Suprapubic skin (tissue), 4 donors: ENCODE measurements around the gene TMEM163. TPM values are rescaled to one million over a fixed set of nuclear protein-coding genes. Genes with fewer than 3 reads are reported as not detected.
"Not testable (repeated sequence)": the region's sequence is repeated elsewhere in the genome, so short reads cannot be mapped to it uniquely, and the experiment has no call there.

Experiments
- DNase-seq, 2 donors: peaks; one replicate each; pipeline ENCODE4 v3.0.0-alpha.2; 2019; ENCODE audit warnings: low spot score in 2 of 2
- H3K27ac ChIP-seq: fragments of 200-600 bp; sonication (generic); one replicate; pipeline ENCODE4 v1.5.1; 2019
- H3K27me3 ChIP-seq: fragments of 200-600 bp; sonication (generic); one replicate; pipeline ENCODE4 v1.5.1; 2019
- H3K36me3 ChIP-seq: fragments of 200-600 bp; sonication (generic); one replicate; pipeline ENCODE4 v1.5.1; 2019
- H3K4me1 ChIP-seq: fragments of 200-600 bp; sonication (generic); one replicate; pipeline ENCODE4 v1.5.1; 2019
- H3K4me3 ChIP-seq: fragments of 200-600 bp; sonication (generic); one replicate; pipeline ENCODE4 v1.5.1; 2019; ENCODE audit warnings: mild to moderate bottlenecking
- H3K9me3 ChIP-seq: fragments of 200-600 bp; sonication (generic); one replicate; pipeline ENCODE4 v1.5.1; 2019
- EP300 ChIP-seq: sonication (generic); formaldehyde crosslinking; IDR thresholded peaks from one replicate; pipeline ENCODE4 v1.6.1; 2017; ENCODE audit warnings: antibody characterized with exemption
- POLR2A ChIP-seq, 2 donors: fragments of 450-650 bp; IDR thresholded peaks; one replicate each; pipeline ENCODE4 v1.6.1; 2017; ENCODE audit warnings: antibody characterized with exemption in 2 of 2, mild to moderate bottlenecking in 2 of 2, moderate library complexity in 2 of 2
- POLR2AphosphoS5 ChIP-seq, 3 donors: sonication (generic); formaldehyde crosslinking; IDR thresholded peaks; one replicate each; pipeline ENCODE4 v1.6.1; 2017; ENCODE audit warnings: antibody characterized with exemption in 3 of 3
- WGBS: methylation state at CpG from one replicate; pipeline ENCODE4 v1.1.5; 2018; 5-methylcytosine and 5-hydroxymethylcytosine counted together
- total RNA-seq, 4 donors: library from RNA; depleted of rRNA; stranded (reverse); fragments of >200 nt; gene quantifications; one replicate each; pipeline ENCODE4 v1.1.0, GENCODE V29; 2016
- TF ChIP-seq, protein P1 (sequence below), 2 donors: fragments of 200-600 bp in 1 of 2; fragments of 450-650 bp in 1 of 2; sonication (generic) in 1 of 2; IDR thresholded peaks; one replicate each; pipeline ENCODE4 v1.5.1; 2016 to 2019; ENCODE audit warnings: antibody characterized with exemption in 2 of 2, mild to moderate bottlenecking in 1 of 2, moderate library complexity in 1 of 2

The TMEM163 gene
- total RNA-seq, 4 donors from 2014 or later, result 0.23 to 0.72 TPM; not detected in 2

DNA sequence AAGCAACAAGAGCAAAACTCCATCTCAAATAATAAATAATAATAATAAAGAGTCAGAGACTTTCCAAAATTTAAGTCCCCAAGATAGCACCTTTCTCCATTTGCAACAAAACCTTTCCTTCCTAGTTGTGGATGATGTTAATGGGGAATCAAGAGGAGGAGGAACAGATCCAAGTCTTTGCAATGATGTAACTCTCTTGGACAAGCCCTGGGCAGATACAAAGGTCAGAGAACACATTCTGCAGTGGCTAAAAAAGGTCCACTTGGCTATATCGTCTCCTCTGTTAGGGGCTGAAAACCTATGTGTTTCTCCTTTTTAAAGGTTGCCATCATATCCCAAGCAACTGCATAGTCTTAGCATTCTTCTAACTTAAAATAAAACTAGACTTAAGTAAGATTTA lies 151.1 kb downstream of the TMEM163 start:
- Histone ChIP-seq H3K27me3 (no peaks in the 10 kb centered on the region), H3K36me3 (no peaks in the 10 kb centered on the region), H3K27ac (no peak overlapping the region), H3K4me3 (no peak overlapping the region), H3K9me3 (no peaks in the 10 kb centered on the region), H3K4me1 (no peaks in the 10 kb centered on the region)
- 91% methylated on average over 1 of the region's 1 CpG for WGBS
- no peak for TF ChIP-seq POLR2A (IDR thresholded peaks at IDR 0.05)
- no peak for TF ChIP-seq POLR2AphosphoS5 (IDR thresholded peaks at IDR 0.05)
- TF ChIP-seq, protein P1, sequence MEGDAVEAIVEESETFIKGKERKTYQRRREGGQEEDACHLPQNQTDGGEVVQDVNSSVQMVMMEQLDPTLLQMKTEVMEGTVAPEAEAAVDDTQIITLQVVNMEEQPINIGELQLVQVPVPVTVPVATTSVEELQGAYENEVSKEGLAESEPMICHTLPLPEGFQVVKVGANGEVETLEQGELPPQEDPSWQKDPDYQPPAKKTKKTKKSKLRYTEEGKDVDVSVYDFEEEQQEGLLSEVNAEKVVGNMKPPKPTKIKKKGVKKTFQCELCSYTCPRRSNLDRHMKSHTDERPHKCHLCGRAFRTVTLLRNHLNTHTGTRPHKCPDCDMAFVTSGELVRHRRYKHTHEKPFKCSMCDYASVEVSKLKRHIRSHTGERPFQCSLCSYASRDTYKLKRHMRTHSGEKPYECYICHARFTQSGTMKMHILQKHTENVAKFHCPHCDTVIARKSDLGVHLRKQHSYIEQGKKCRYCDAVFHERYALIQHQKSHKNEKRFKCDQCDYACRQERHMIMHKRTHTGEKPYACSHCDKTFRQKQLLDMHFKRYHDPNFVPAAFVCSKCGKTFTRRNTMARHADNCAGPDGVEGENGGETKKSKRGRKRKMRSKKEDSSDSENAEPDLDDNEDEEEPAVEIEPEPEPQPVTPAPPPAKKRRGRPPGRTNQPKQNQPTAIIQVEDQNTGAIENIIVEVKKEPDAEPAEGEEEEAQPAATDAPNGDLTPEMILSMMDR (IDR thresholded peaks at IDR 0.05), result no peak
- TF ChIP-seq EP300, result no peak
- no peak for DNase-seq

DNA sequence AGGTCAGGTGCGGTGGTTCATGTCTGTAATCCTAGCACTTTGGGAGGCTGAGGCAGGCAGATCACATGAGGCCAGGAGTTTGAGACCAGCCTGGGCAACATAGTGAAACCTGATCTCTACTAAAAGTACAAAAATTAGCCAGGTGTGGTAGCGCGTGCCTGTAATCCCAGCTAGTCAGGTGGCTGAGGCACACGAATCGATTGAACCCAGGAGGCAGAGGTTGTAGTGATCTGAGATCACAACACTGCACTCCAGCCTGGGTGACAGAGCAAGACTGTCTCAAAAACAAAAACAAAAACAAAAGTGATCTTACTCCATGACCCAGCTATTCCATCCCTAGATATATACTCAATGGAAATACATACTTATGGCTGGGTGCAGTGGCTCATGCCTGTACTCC lies 153.8 kb downstream of the TMEM163 start:
- not testable (repeated sequence) for H3K9me3 ChIP-seq, H3K36me3 ChIP-seq, H3K4me3 ChIP-seq, H3K4me1 ChIP-seq, DNase-seq, H3K27ac ChIP-seq, H3K27me3 ChIP-seq
- WGBS, result 53% methylated on average over 5 of the region's 5 CpGs

DNA sequence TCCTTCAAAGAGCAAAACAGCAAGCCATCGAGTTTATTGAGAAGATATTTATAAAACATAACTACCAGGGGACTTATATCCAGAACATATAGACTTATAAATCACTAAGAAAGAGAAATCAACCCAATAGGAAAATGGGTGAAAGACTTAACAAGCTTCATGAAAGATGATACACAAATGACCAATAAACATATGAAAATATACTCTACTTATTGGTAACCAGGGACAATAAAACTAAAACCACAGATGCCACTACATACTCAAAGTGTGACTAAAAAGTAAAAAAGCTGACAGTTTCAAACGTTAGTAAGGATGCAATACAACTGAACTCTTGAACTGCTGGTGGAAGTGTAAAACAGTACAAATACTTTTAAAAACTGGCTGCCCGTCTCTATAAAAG lies 154.3 kb downstream of the TMEM163 start:
- TF ChIP-seq POLR2AphosphoS5 (IDR thresholded peaks at IDR 0.05), result no peak
- no peak for TF ChIP-seq EP300
- TF ChIP-seq, protein P1 (IDR thresholded peaks at IDR 0.05), result no peak
- TF ChIP-seq POLR2A (IDR thresholded peaks at IDR 0.05), result no peak
- 39% methylated on average over 3 of the region's 3 CpGs for WGBS

DNA sequence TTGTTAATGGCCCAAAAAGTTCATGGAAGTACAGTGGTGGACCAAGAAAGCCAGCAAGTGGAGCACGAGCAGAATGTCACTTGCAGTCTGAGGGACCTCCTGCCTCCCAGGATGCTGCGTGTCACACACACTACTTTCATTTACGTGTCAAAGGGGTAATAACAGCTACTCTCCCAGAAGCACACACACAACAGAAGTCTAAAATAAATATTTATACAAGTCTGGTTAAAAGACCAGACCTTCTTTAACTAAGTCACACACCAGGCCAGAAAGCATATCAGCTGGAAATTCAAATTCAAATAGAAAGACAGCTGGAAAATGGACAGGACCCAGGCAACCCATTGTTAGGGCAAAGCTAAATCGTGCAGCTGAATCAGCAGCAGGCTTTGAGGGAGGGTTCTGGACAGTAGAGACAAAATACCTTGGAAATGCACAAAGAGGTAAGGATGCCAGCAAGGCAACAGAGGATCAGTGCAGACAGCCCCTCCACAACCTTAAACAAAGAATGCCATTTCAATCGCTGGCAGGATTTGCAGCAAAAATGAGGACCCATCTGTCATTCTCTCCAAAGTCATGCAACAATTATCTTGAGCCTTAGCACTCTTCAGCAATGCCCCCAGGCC lies 160.5 kb downstream of the TMEM163 start:
- TF ChIP-seq EP300 (no peak), POLR2AphosphoS5 (IDR thresholded peaks at IDR 0.05) (no peak), POLR2A (IDR thresholded peaks at IDR 0.05) (no peak)
- TF ChIP-seq, protein P1 (IDR thresholded peaks at IDR 0.05), result no peak
- no peak overlapping the region for H3K4me3 ChIP-seq
- H3K4me1 ChIP-seq, result no peaks in the 10 kb centered on the region
- no peak overlapping the region for H3K27ac ChIP-seq
- H3K27me3 ChIP-seq, result no peaks in the 10 kb centered on the region
- H3K9me3 ChIP-seq, result no peaks in the 10 kb centered on the region
- no peaks in the 10 kb centered on the region for H3K36me3 ChIP-seq
- DNase-seq, result no peak
- WGBS, result 65% methylated on average over 5 of the region's 5 CpGs

More for the DNA sequence above, 154.3 kb downstream of the TMEM163 start:
- no peak overlapping the region for H3K27ac ChIP-seq
- DNase-seq, result no peak
- no peaks in the 10 kb centered on the region for H3K9me3 ChIP-seq
- H3K4me1 ChIP-seq, result no peaks in the 10 kb centered on the region
- H3K4me3 ChIP-seq, result no peak overlapping the region
- no peaks in the 10 kb centered on the region for H3K36me3 ChIP-seq
- H3K27me3 ChIP-seq, result no peaks in the 10 kb centered on the region

DNA sequence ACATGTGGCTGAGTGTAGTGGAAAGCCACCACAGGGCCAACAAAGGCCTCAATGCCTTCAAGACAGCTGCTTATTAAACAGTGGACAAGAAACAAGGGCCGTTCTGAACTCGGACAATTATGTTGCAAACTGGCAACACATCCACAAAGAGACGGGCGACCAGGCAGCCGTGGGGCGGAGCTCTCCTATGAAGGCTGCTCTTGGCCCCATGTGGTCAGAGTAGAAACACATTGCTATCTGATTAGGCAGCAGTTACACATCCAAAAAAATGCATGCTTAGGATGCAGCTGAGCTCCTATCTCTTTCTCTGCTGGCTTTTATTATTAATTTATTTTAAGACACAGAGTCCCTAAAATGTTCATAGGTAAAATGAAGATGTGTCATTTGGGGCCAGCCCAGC lies 163.4 kb downstream of the TMEM163 start:
- TF ChIP-seq POLR2AphosphoS5 (IDR thresholded peaks at IDR 0.05) (no peak), EP300 (no peak), POLR2A (IDR thresholded peaks at IDR 0.05) (no peak)
- TF ChIP-seq, protein P1 (IDR thresholded peaks at IDR 0.05), result no peak
- Histone ChIP-seq H3K4me1 (no peaks in the 10 kb centered on the region), H3K4me3 (no peak overlapping the region), H3K36me3 (no peaks in the 10 kb centered on the region), H3K27ac (no peak overlapping the region), H3K9me3 (no peaks in the 10 kb centered on the region), H3K27me3 (no peaks in the 10 kb centered on the region)
- no peak for DNase-seq
- 93% methylated on average over 6 of the region's 6 CpGs for WGBS

DNA sequence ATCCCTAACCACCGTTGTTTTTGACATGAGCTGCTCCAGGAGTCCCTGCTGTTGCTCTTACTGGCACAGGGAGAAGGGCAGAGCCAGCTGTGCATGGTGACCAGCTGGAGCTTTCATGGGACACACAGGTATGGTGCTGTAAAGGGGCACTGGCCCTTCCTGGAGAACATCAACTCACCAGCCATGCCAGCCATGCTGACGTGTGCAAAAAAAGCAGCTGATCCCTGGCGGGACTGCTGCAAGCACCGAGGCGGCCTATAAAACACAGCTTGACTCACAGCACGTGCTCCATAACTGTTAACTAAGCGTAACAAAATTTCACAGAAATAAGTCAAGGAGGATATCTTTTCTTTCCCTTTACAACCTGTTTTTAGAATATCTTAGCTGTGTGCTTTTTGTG lies 165.1 kb downstream of the TMEM163 start:
- no peaks in the 10 kb centered on the region for H3K9me3 ChIP-seq
- no peaks in the 10 kb centered on the region for H3K27me3 ChIP-seq
- H3K4me3 ChIP-seq, result no peak overlapping the region
- no peaks in the 10 kb centered on the region for H3K4me1 ChIP-seq
- no peaks in the 10 kb centered on the region for H3K36me3 ChIP-seq
- DNase-seq, result no peak
- 91% methylated on average over 6 of the region's 7 CpGs for WGBS
- TF ChIP-seq POLR2A (IDR thresholded peaks at IDR 0.05), result no peak
- TF ChIP-seq, protein P1 (IDR thresholded peaks at IDR 0.05), result no peak
- no peak for TF ChIP-seq EP300
- TF ChIP-seq POLR2AphosphoS5 (IDR thresholded peaks at IDR 0.05), result no peak
- H3K27ac ChIP-seq, result no peak overlapping the region
